GM12878 (cell line): ENCODE measurements around the gene OR2D3. TPM values are rescaled to one million over a fixed set of nuclear protein-coding genes. Genes with fewer than 3 reads are reported as not detected.

Experiments used
- ATAC-seq: fragments of 200-7000 bp; cut with Tn5 transposase; 3 replicates; pipeline ENCODE4 v1.9.1; 2020; ENCODE audit warnings: mild to moderate bottlenecking, moderate library complexity
- BruUV-seq: library from RNA; stranded (reverse); fragments of 400-500 nt; replicated peaks from 2 replicates; lab custom pipeline; 2021; lab: Mats Ljungman, UMichigan
- CTCF ChIA-PET: fragments of 300-600 bp; sonication (Branson Sonifier 250); formaldehyde crosslinking; extraction: SDS; loops from one replicate; lab custom pipeline; 2021; ENCODE audit warnings: inconsistent platforms; lab: Yijun Ruan, JAX
- POLR2A ChIA-PET: fragments of 350-600 bp; formaldehyde crosslinking; extraction: SDS; loops from one replicate; lab custom pipeline; 2021; ENCODE audit warnings: inconsistent platforms; lab: Charles Lee
- RAD21 ChIA-PET: fragments of 300-600 bp; sonication (Branson Sonifier 250); formaldehyde crosslinking; loops from one replicate; lab custom pipeline; 2023; ENCODE audit warnings: antibody characterized with exemption; ENCODE audit not compliant: unreplicated experiment; lab: Charles Lee
- SMC1A ChIA-PET: fragments of 300-600 bp; sonication (Branson Sonifier 250); formaldehyde crosslinking; loops from one replicate; lab custom pipeline; 2023; ENCODE audit not compliant: unreplicated experiment, uncharacterized antibody; lab: Charles Lee
- DNase-seq: peaks from one replicate; pipeline ENCODE4 v3.0.0-alpha.2; 2011; ENCODE audit warnings: low read depth, low spot score
- FAIRE-seq: peaks from 3 replicates; lab custom pipeline; 2011; peaks lifted over from hg19 to GRCh38; lab: Jason Lieb, UNC
- H2AFZ ChIP-seq: 2 replicates; pipeline ENCODE4 v1.6.0; 2011; ENCODE audit warnings: low read depth, low read length, control low read depth; ENCODE audit not compliant: control insufficient read depth
- H3K27ac ChIP-seq: 2 replicates; pipeline ENCODE4 v1.5.1; 2011; ENCODE audit warnings: control low read depth; ENCODE audit not compliant: control insufficient read depth, insufficient read depth
- H3K27me3 ChIP-seq, 2 experiments: replicated peaks in 1 of 2; 2 replicates each; pipeline versions ENCODE4 v1.6.0 to v1.6.1; 2011; ENCODE audit warnings: low read length in 1 of 2; ENCODE audit not compliant: control insufficient read depth in 2 of 2, insufficient read depth in 2 of 2
- H3K36me3 ChIP-seq, 2 experiments: 2 replicates each; pipeline ENCODE4 v1.5.1; 2011; ENCODE audit warnings: low read length in 1 of 2; ENCODE audit not compliant: control insufficient read depth in 2 of 2, insufficient read depth in 2 of 2
- H3K4me1 ChIP-seq: 2 replicates; pipeline ENCODE4 v1.6.1; 2011; ENCODE audit warnings: mild to moderate bottlenecking, low read length, moderate library complexity, mixed read lengths; ENCODE audit not compliant: control insufficient read depth, insufficient read depth
- H3K4me2 ChIP-seq: 2 replicates; pipeline ENCODE4 v1.6.0; 2011; ENCODE audit warnings: control low read depth; ENCODE audit not compliant: control insufficient read depth, insufficient read depth
- H3K4me3 ChIP-seq: fragments of 200-600 bp; sonication (generic); 2 replicates; pipeline ENCODE4 v1.5.1; 2016
- H3K79me2 ChIP-seq: 2 replicates; pipeline ENCODE4 v1.6.0; 2011; ENCODE audit warnings: low read length; ENCODE audit not compliant: control insufficient read depth, insufficient read depth
- H3K9ac ChIP-seq: 2 replicates; pipeline ENCODE4 v1.8.0; 2011; ENCODE audit warnings: low read length, control low read depth, mixed read lengths; ENCODE audit not compliant: control insufficient read depth, insufficient read depth
- H3K9me3 ChIP-seq: replicated peaks from 3 replicates; pipeline ENCODE4 v1.5.1; 2011; ENCODE audit warnings: mild to moderate bottlenecking, low read length; ENCODE audit not compliant: control insufficient read depth, insufficient read depth
- H4K20me1 ChIP-seq: 2 replicates; pipeline ENCODE4 v1.6.0; 2011; ENCODE audit not compliant: control insufficient read depth, insufficient read depth
- E2F4 ChIP-seq: IDR thresholded peaks from 2 replicates; pipeline ENCODE4 v1.6.1; 2012; ENCODE audit warnings: low read depth, low read length, improper control_type of control experiment
- LARP7 ChIP-seq: fragments of 450-650 bp; IDR thresholded peaks from 2 replicates; pipeline ENCODE4 v1.6.1; 2017; ENCODE audit warnings: mild to moderate bottlenecking
- NFYB ChIP-seq: IDR thresholded peaks from 2 replicates; pipeline ENCODE4 v1.6.1; 2011; ENCODE audit warnings: low read depth, mild to moderate bottlenecking, low read length, improper control_type of control experiment, moderate library complexity; ENCODE audit not compliant: insufficient read depth
- NR2C1 ChIP-seq: fragments of 450-650 bp; IDR thresholded peaks from 2 replicates; pipeline ENCODE4 v1.6.1; 2017; ENCODE audit warnings: antibody characterized with exemption, mild to moderate bottlenecking, moderate library complexity
- NR2C2 ChIP-seq: IDR thresholded peaks from 2 replicates; pipeline ENCODE4 v1.6.1; 2011; ENCODE audit warnings: borderline replicate concordance, low read depth; ENCODE audit not compliant: control insufficient read depth, insufficient read length
- PBX3 ChIP-seq: IDR thresholded peaks from 2 replicates; pipeline ENCODE4 v1.6.1; 2011; ENCODE audit warnings: mild to moderate bottlenecking, low read depth, low read length, moderate library complexity; ENCODE audit not compliant: insufficient replicate concordance
- POLR2AphosphoS5 ChIP-seq: IDR thresholded peaks from 2 replicates; pipeline ENCODE4 v1.6.1; 2011; ENCODE audit warnings: mild to moderate bottlenecking, low read length, inconsistent platforms
- SIX5 ChIP-seq: IDR thresholded peaks from 2 replicates; pipeline ENCODE4 v1.6.1; 2011; ENCODE audit warnings: mild to moderate bottlenecking, low read depth, low read length, moderate library complexity; ENCODE audit not compliant: severe bottlenecking
- SMAD1 ChIP-seq: fragments of 450-650 bp; IDR thresholded peaks from 2 replicates; pipeline ENCODE4 v1.6.1; 2018; ENCODE audit warnings: mild to moderate bottlenecking, low read depth; ENCODE audit not compliant: partially characterized antibody
- SMARCA5 ChIP-seq: fragments of 450-650 bp; IDR thresholded peaks from 2 replicates; pipeline ENCODE4 v1.6.1; 2017; ENCODE audit warnings: mild to moderate bottlenecking
- STAT3 ChIP-seq: IDR thresholded peaks from 2 replicates; pipeline ENCODE4 v1.6.1; 2011; ENCODE audit warnings: low read depth, low read length, improper control_type of control experiment
- SUPT20H ChIP-seq: IDR thresholded peaks from 2 replicates; pipeline ENCODE4 v1.6.1; 2011; ENCODE audit warnings: low read depth, mild to moderate bottlenecking, low read length, moderate library complexity, borderline replicate concordance; ENCODE audit not compliant: control insufficient read depth
- WRNIP1 ChIP-seq: IDR thresholded peaks from 2 replicates; pipeline ENCODE4 v1.6.1; 2011; ENCODE audit warnings: low read depth, low read length, improper control_type of control experiment, borderline replicate concordance
- YY1 ChIP-seq: IDR thresholded peaks from 2 replicates; pipeline ENCODE4 v1.6.1; 2011; ENCODE audit warnings: low read depth, mild to moderate bottlenecking, low read length
- ZNF207 ChIP-seq: fragments of 450-650 bp; IDR thresholded peaks from 2 replicates; pipeline ENCODE4 v1.6.1; 2014; ENCODE audit warnings: antibody characterized with exemption, mild to moderate bottlenecking, borderline replicate concordance
- WGBS: methylation state at CpG from one replicate; pipeline ENCODE4 v1.1.6; 2016; ENCODE audit warnings: low lambda C conversion rate; ENCODE audit not compliant: insufficient replicate concordance, insufficient coverage; ENCODE audit errors: missing lambda C conversion rate; 5-methylcytosine and 5-hydroxymethylcytosine counted together
- in situ Hi-C: fragments of 300-500 bp; cut with MboI; formaldehyde crosslinking; loops from 9 replicates; pipeline ENCODE4 v1.14.3; 2018; ENCODE audit warnings: mixed read lengths
- intact Hi-C: fragments of 100-400 bp; cut with micrococcal nuclease; formaldehyde crosslinking; loops from one replicate; pipeline ENCODE4 v1.14.2; 2022; ENCODE audit not compliant: unreplicated experiment
- polyA plus RNA-seq, 11 experiments: library from polyadenylated mRNA; depleted of rRNA in 4 of 11; unstranded in 6 of 11; stranded (reverse) in 5 of 11; fragments of >200 nt; fragmentation: Nextera tagmentation in 4 of 11; fragmentation: Illumina TruSeq in 1 of 11; extraction: Ambion mirVana in 4 of 11; extraction: Trizol in 1 of 11; gene quantifications; 1 replicate in 1 of 11; 2 replicates in 10 of 11; pipeline versions ENCODE4 v1.2.1 to v1.2.3, GENCODE V29; 2011 to 2016; ENCODE audit warnings: inconsistent platforms in 2 of 11, missing spikeins in 2 of 11, low read depth in 1 of 11
- total RNA-seq, 4 experiments: library from RNA; depleted of rRNA in 3 of 4; stranded (reverse); fragments of >200 nt in 3 of 4; fragmentation: Illumina TruSeq in 1 of 4; extraction: Trizol in 1 of 4; gene quantifications; 2 replicates each; pipeline versions ENCODE4 v1.2.1 to v1.2.3, GENCODE V29; 2013 to 2021
- TF ChIP-seq, protein P1 (sequence below): fragments of 450-650 bp; conservative IDR thresholded peaks from 2 replicates; pipeline ENCODE4 v1.6.1; 2017; ENCODE audit warnings: mild to moderate bottlenecking, moderate library complexity

The OR2D3 gene
- total and polyA plus RNA-seq, 10 of the 15 experiments (the other 5 are each of a cell fraction or from before 2014, with no cell fraction given), result 0.20 TPM; not detected in 9

DNA sequence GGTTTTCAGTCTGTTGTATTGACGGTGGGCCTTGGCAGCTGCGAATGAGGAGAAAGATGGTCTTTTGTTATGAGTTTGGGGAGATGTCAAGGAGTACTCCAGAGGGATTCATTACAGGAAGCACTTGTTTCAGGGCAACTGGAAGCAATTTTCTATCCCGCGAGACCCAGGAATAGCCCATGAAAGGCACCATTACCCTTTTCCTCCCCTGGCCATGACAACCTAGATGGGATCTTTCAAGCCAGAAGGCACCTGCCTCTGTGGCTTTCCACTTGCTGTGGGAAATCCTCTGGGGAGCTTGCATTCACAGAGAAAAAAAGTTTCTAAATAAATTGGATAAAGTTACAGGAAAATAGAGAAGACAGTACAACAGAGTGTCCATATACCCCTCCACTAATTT lies 8.1 kb downstream of the OR2D3 start (continued):
- TF ChIP-seq SMAD1 (no peak), WRNIP1 (no peak), SUPT20H (no peak), NFYB (no peak), SIX5 (no peak), POLR2AphosphoS5 (no peak), NR2C2 (no peak), STAT3 (no peak), E2F4 (no peak)

DNA sequence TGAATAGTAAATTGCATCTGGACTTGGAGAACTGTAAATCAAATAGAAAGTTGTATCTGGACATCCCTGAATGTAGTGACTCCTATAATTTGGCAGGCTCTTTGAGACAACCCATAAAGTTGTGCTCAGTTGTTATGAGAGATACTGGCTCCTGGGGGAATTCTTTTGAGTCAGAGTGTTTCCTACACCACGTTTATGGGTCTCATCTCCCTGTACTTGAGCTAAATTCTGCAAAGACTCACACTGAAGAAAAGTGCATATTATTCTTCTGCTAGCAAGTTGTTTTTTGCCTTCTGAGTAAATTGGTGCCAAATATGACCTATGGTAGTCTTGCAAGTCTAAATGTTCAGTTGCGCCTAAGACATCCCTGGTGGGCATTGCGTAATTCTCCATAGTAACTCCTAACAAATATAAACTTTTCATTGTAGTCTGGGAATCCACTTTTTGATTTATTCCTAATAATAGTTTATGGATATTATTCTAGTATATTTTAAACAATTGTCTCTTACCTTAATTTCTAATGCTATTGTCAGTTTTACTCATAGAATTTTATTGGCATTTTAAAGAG lies 10.4 kb downstream of the OR2D3 start:
- no peak overlapping the region for H2AFZ ChIP-seq
- RAD21 ChIA-PET, result no interaction called here
- intact Hi-C loops, result no loop called here
- DNase-seq (no peak), ATAC-seq (peak; percentile 12), FAIRE-seq (no peak)
- no peaks in the 10 kb centered on the region for H4K20me1 ChIP-seq
- no peak overlapping the region for H3K27ac ChIP-seq
- no peak overlapping the region for H3K4me3 ChIP-seq
- 47% methylated on average over 3 of the region's 3 CpGs for WGBS
- H3K4me2 ChIP-seq, result no peak overlapping the region
- in situ Hi-C loops, result no loop called here
- POLR2A ChIA-PET, result no interaction called here
- H3K36me3 ChIP-seq, result no peaks in the 10 kb centered on the region
- BruUV-seq, result no TSS peak
- CTCF ChIA-PET, result interaction anchor here (1.4 kb wide), 1 partner anchor 12 kb away, joined by 3 read pairs; no protein-coding TSS in a partner anchor
- H3K9ac ChIP-seq, result no peak overlapping the region
- no peaks in the 10 kb centered on the region for H3K27me3 ChIP-seq
- H3K79me2 ChIP-seq, result no peaks in the 10 kb centered on the region
- SMC1A ChIA-PET, result no interaction called here
- H3K9me3 ChIP-seq, result no peaks in the 10 kb centered on the region
- H3K4me1 ChIP-seq, result 0 out of 2 replicates have a peak, but pooled peaks cover 10% of the 10 kb centered on the region
- TF ChIP-seq NFYB (no peak), ZNF207 (no peak), PBX3 (no peak), SMARCA5 (no peak), NR2C1 (no peak), YY1 (no peak), LARP7 (no peak)
- TF ChIP-seq, protein P1, sequence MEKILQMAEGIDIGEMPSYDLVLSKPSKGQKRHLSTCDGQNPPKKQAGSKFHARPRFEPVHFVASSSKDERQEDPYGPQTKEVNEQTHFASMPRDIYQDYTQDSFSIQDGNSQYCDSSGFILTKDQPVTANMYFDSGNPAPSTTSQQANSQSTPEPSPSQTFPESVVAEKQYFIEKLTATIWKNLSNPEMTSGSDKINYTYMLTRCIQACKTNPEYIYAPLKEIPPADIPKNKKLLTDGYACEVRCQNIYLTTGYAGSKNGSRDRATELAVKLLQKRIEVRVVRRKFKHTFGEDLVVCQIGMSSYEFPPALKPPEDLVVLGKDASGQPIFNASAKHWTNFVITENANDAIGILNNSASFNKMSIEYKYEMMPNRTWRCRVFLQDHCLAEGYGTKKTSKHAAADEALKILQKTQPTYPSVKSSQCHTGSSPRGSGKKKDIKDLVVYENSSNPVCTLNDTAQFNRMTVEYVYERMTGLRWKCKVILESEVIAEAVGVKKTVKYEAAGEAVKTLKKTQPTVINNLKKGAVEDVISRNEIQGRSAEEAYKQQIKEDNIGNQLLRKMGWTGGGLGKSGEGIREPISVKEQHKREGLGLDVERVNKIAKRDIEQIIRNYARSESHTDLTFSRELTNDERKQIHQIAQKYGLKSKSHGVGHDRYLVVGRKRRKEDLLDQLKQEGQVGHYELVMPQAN, result no peak
